SU-DHL-6 (cell line): ENCODE measurements around the gene VPS13A.

ENCODE experiments used
- H2AFZ ChIP-seq: fragments of 200-600 bp; sonication (generic); 2 replicates; pipeline ENCODE4 v1.6.1; 2014; ENCODE audit warnings: low read depth, mild to moderate bottlenecking, moderate library complexity, mixed read lengths, antibody characterized with exemption, low read length; ENCODE audit not compliant: severe bottlenecking
- H3F3A ChIP-seq: fragments of 200-600 bp; shearing (Covaris generic); 2 replicates; pipeline ENCODE4 v1.6.0; 2016; ENCODE audit warnings: antibody characterized with exemption, mild to moderate bottlenecking; ENCODE audit not compliant: insufficient read depth
- H3K27ac ChIP-seq: fragments of 200-600 bp; sonication (generic); 2 replicates; pipeline ENCODE4 v1.5.1; 2016; ENCODE audit warnings: low read depth, mild to moderate bottlenecking, low read length, moderate library complexity, mixed read lengths
- H3K27me3 ChIP-seq: fragments of 200-600 bp; sonication (generic), shearing (Covaris generic); 2 replicates; pipeline ENCODE4 v1.6.0; 2014; ENCODE audit warnings: mild to moderate bottlenecking, low read length
- H3K36me3 ChIP-seq: fragments of 200-600 bp; sonication (generic); 2 replicates; pipeline ENCODE4 v1.6.1; 2014; ENCODE audit warnings: mild to moderate bottlenecking, low read length, mixed read lengths
- H3K4me2 ChIP-seq: fragments of 300-600, 200-600 bp; shearing (Covaris generic), sonication (generic); 2 replicates; pipeline ENCODE4 v1.6.0; 2014; ENCODE audit warnings: low read length, low read depth, mild to moderate bottlenecking; ENCODE audit not compliant: poor library complexity, severe bottlenecking
- H3K4me3 ChIP-seq: fragments of 200-600 bp; sonication (generic); 2 replicates; pipeline ENCODE4 v1.5.1; 2014; ENCODE audit warnings: antibody characterized with exemption, low read length, mild to moderate bottlenecking, mixed read lengths; ENCODE audit not compliant: insufficient read depth, poor library complexity, severe bottlenecking
- H3K79me2 ChIP-seq: fragments of 200-600 bp; sonication (generic); 2 replicates; pipeline ENCODE4 v1.6.1; 2014; ENCODE audit warnings: mild to moderate bottlenecking, low read length, moderate library complexity; ENCODE audit not compliant: insufficient read depth
- H3K9ac ChIP-seq: fragments of 200-600 bp; sonication (generic); 2 replicates; pipeline ENCODE4 v1.7.0; 2014; ENCODE audit warnings: mild to moderate bottlenecking, low read length
- H3K9me2 ChIP-seq: fragments of 200-600 bp; sonication (generic); replicated peaks from 2 replicates; pipeline ENCODE4 v1.6.1; 2014; ENCODE audit warnings: low read length; ENCODE audit not compliant: insufficient read depth
- H3K9me3 ChIP-seq: fragments of 200-600 bp; sonication (generic); 2 replicates; pipeline ENCODE4 v1.6.1; 2014; ENCODE audit warnings: low read length, mixed read lengths; ENCODE audit not compliant: insufficient read depth
- H4K20me1 ChIP-seq: fragments of 200-600 bp; sonication (generic); 2 replicates; pipeline ENCODE4 v1.6.1; 2014; ENCODE audit warnings: low read depth, mild to moderate bottlenecking, antibody characterized with exemption, low read length, moderate library complexity, mixed read lengths
- EZH2phosphoT487 ChIP-seq: fragments of 200-600 bp; sonication (generic), shearing (Covaris generic); conservative IDR thresholded peaks from 2 replicates; pipeline ENCODE4 v1.6.1; 2018; ENCODE audit warnings: mild to moderate bottlenecking, antibody characterized with exemption, low read length, moderate library complexity, mixed read lengths
- TF ChIP-seq, protein P1 (sequence below): fragments of 200-600 bp; sonication (generic); IDR thresholded peaks from one replicate; pipeline ENCODE4 v1.5.1; 2017; ENCODE audit warnings: antibody characterized with exemption, mild to moderate bottlenecking, low read length, moderate library complexity; ENCODE audit not compliant: insufficient read depth, poor library complexity, severe bottlenecking

Gene VPS13A

DNA sequence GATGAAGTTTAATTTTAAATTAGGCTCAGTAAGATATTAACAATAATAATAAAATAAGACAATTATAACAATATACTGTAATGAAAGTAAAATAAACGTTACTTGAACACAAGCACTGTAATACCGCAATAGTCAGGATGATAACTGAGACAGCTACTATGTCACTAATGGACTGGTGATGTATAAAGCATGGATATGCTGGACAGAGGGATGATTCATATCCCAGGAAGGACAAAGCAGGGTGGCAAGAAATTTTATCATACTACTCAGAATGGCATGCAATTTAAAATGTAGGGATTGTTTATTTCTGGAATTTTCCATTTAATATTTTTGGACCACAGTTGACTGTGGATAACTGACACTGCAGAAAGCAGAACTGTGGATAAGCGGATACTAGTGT, 196.9 kb downstream of the VPS13A start:
- no peaks in the 10 kb centered on the region for H3K9me2 ChIP-seq
- no peak overlapping the region for H3K4me3 ChIP-seq
- H4K20me1 ChIP-seq, result no peaks in the 10 kb centered on the region
- H3K9ac ChIP-seq, result no peak overlapping the region
- no peak overlapping the region for H2AFZ ChIP-seq
- no peaks in the 10 kb centered on the region for H3K79me2 ChIP-seq
- no peaks in the 10 kb centered on the region for H3K27me3 ChIP-seq
- peaks cover 12% of the 10 kb centered on the region; the same call in 1 of the 2 replicates for H3K36me3 ChIP-seq
- no peaks in the 10 kb centered on the region; the same call in 1 of the 2 replicates for H3F3A ChIP-seq
- H3K9me3 ChIP-seq, result no peaks in the 10 kb centered on the region
- H3K27ac ChIP-seq, result no peak overlapping the region
- TF ChIP-seq, protein P1, sequence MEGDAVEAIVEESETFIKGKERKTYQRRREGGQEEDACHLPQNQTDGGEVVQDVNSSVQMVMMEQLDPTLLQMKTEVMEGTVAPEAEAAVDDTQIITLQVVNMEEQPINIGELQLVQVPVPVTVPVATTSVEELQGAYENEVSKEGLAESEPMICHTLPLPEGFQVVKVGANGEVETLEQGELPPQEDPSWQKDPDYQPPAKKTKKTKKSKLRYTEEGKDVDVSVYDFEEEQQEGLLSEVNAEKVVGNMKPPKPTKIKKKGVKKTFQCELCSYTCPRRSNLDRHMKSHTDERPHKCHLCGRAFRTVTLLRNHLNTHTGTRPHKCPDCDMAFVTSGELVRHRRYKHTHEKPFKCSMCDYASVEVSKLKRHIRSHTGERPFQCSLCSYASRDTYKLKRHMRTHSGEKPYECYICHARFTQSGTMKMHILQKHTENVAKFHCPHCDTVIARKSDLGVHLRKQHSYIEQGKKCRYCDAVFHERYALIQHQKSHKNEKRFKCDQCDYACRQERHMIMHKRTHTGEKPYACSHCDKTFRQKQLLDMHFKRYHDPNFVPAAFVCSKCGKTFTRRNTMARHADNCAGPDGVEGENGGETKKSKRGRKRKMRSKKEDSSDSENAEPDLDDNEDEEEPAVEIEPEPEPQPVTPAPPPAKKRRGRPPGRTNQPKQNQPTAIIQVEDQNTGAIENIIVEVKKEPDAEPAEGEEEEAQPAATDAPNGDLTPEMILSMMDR, result no peak
- no peak for TF ChIP-seq EZH2phosphoT487
- H3K4me2 ChIP-seq, result no peak overlapping the region

DNA sequence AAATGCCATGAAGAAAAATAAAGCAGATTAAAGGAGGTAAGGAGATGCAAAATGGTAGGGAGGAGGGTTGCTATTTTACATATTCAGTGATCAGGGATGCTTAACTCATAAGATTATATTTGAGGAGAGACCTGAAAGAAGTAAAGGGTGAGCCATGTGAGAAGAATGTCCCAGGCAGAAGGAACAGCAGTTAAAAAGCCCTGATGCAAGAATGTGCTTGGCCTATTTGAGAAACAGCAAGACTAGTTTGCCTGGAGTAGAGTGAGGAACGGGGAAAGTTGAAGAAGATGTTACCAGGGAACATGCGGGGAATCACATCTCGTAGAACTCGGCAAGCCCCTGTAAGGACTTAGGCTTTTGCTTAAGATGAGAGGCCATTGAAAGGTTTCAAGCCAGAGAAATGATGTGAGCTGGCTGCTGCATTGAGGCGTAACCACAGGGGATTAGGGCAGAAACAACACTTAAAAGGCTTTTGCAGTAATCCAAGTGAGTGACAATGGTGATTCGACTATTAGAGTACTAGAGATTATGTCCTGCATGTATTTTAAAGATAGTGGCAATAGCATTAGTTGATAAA, 198.7 kb downstream of the VPS13A start:
- no peak for TF ChIP-seq EZH2phosphoT487
- TF ChIP-seq, protein P1, result no peak
- H3K9me3 ChIP-seq, result no peaks in the 10 kb centered on the region
- no peak overlapping the region for H3K9ac ChIP-seq
- H3K4me3 ChIP-seq, result no peak overlapping the region
- no peaks in the 10 kb centered on the region for H4K20me1 ChIP-seq
- H3F3A ChIP-seq, result no peaks in the 10 kb centered on the region; the same call in 1 of the 2 replicates
- H3K36me3 ChIP-seq, result 0 out of 2 replicates have a peak, but pooled peaks cover 4% of the 10 kb centered on the region
- no peak overlapping the region for H3K27ac ChIP-seq
- H3K79me2 ChIP-seq, result no peaks in the 10 kb centered on the region
- no peaks in the 10 kb centered on the region for H3K27me3 ChIP-seq
- H3K9me2 ChIP-seq, result no peaks in the 10 kb centered on the region
- no peak overlapping the region for H2AFZ ChIP-seq
- H3K4me2 ChIP-seq, result no peak overlapping the region

DNA sequence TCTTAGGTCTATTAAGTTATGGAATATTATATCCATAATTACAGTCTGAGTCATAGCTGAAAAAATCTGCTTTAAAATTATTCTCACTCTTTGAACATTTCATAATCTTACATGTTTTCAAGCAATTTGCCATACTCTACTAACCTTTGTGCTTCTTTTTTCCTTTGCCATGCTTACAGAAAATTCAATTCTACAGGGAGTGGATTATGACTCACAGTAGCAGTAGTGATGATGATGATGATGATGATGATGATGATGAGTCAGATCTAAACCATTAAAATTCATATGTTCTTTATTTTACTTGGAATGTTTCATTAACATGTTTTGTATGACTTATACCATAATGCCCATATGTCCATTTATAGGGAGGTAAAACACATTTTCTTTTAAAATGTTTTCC, 207.1 kb downstream of the VPS13A start:
- no peak overlapping the region for H2AFZ ChIP-seq
- no peak overlapping the region for H3K27ac ChIP-seq
- H3K4me2 ChIP-seq, result no peak overlapping the region
- H3K27me3 ChIP-seq, result no peaks in the 10 kb centered on the region
- no peaks in the 10 kb centered on the region for H3K9me2 ChIP-seq
- H4K20me1 ChIP-seq, result 0 out of 2 replicates have a peak, but pooled peaks cover 3% of the 10 kb centered on the region
- no peak overlapping the region for H3K4me3 ChIP-seq
- TF ChIP-seq, protein P1, result no peak
- TF ChIP-seq EZH2phosphoT487, result no peak
- H3F3A ChIP-seq, result no peaks in the 10 kb centered on the region
- peaks cover 12% of the 10 kb centered on the region; the same call in 1 of the 2 replicates for H3K36me3 ChIP-seq
- no peak overlapping the region for H3K9ac ChIP-seq
- no peaks in the 10 kb centered on the region for H3K79me2 ChIP-seq
- no peaks in the 10 kb centered on the region for H3K9me3 ChIP-seq
